Endodermal cell (in vitro differentiated cells): ENCODE measurements around the gene FGFBP1. TPM values are rescaled to one million over a fixed set of nuclear protein-coding genes. Genes with fewer than 3 reads are reported as not detected.

Source experiments
- DNase-seq: peaks from one replicate; pipeline ENCODE4 v3.0.0-alpha.2; 2017
- H3K27ac ChIP-seq: 2 replicates; pipeline ENCODE4 v1.5.1; 2013; ENCODE audit warnings: mild to moderate bottlenecking, low read depth, low read length, moderate library complexity
- H3K27me3 ChIP-seq: 2 replicates; pipeline ENCODE4 v1.6.1; 2013; ENCODE audit warnings: mild to moderate bottlenecking, low read length, moderate library complexity; ENCODE audit not compliant: insufficient read depth, control insufficient read depth, poor library complexity, severe bottlenecking
- H3K36me3 ChIP-seq: 2 replicates; pipeline ENCODE4 v1.7.0; 2013; ENCODE audit warnings: mild to moderate bottlenecking, low read length, moderate library complexity; ENCODE audit not compliant: control insufficient read depth, insufficient read depth
- H3K4me1 ChIP-seq: one replicate; pipeline ENCODE4 v1.7.0; 2013; ENCODE audit warnings: low read length; ENCODE audit not compliant: control insufficient read depth, insufficient read depth
- H3K4me3 ChIP-seq: 2 replicates; pipeline ENCODE4 v1.5.1; 2013; ENCODE audit warnings: mild to moderate bottlenecking, low read length, moderate library complexity
- H3K9ac ChIP-seq: 2 replicates; pipeline ENCODE4 v1.6.1; 2013; ENCODE audit warnings: mild to moderate bottlenecking, low read length, moderate library complexity; ENCODE audit not compliant: poor library complexity, severe bottlenecking; ENCODE audit errors: extremely low read depth
- H3K9me3 ChIP-seq: 2 replicates; pipeline ENCODE4 v1.6.1; 2013; ENCODE audit warnings: mild to moderate bottlenecking, low read length, moderate library complexity; ENCODE audit not compliant: control insufficient read depth
- H3K27ac Mint-ChIP-seq: 2 replicates; pipeline ENCODE4 v1.8.0; 2020; ENCODE audit warnings: mixed read lengths
- H3K27me3 Mint-ChIP-seq: 2 replicates; pipeline ENCODE4 v1.8.0; 2021; ENCODE audit warnings: mild to moderate bottlenecking, mixed read lengths; ENCODE audit not compliant: insufficient read depth
- H3K36me3 Mint-ChIP-seq: 2 replicates; pipeline ENCODE4 v1.8.0; 2020; ENCODE audit warnings: low read depth, mixed read lengths
- H3K4me1 Mint-ChIP-seq: 2 replicates; pipeline ENCODE4 v1.8.0; 2020; ENCODE audit warnings: mixed read lengths
- H3K4me3 Mint-ChIP-seq: 2 replicates; pipeline ENCODE4 v1.8.0; 2020; ENCODE audit warnings: mild to moderate bottlenecking, moderate library complexity, mixed read lengths
- H3K9me3 Mint-ChIP-seq: 2 replicates; pipeline ENCODE4 v1.8.0; 2020; ENCODE audit warnings: mild to moderate bottlenecking, mixed read lengths
- CTCF ChIP-seq: fragments of 200-600 bp; sonication (generic); conservative IDR thresholded peaks from 2 replicates; pipeline ENCODE4 v1.5.0; 2021; ENCODE audit warnings: antibody characterized with exemption, mild to moderate bottlenecking
- WGBS, 2 experiments: methylation state at CpG; one replicate each; pipeline versions ENCODE4 v1.1.5 to v1.1.7; 2013; ENCODE audit warnings: missing lambda C conversion rate in 2 of 2, mixed read lengths in 1 of 2; ENCODE audit not compliant: insufficient coverage in 1 of 2, insufficient read length in 1 of 2; 5-methylcytosine and 5-hydroxymethylcytosine counted together
- total RNA-seq, 2 donors: library from RNA; stranded (reverse); fragmentation: NEBNext Ultra II Directional in 1 of 2; extraction: Animal tissue kit (Norgen Biotek cat#: 25700) in 1 of 2; gene quantifications; 2 replicates in 1 of 2; 3 replicates in 1 of 2; pipeline ENCODE4 v1.2.1, GENCODE V29; 2021

The FGFBP1 gene
- total RNA-seq, 2 donors from 2014 or later = not detected

- H3K27ac Mint-ChIP-seq = no peak overlapping the region
- H3K27ac ChIP-seq = no peak overlapping the region
These were observed 17.0 kb downstream of the FGFBP1 start for GRCh38 chr4:15921592-15921932.

GRCh38 chr4:15920723-15921591, 17.6 kb downstream of the FGFBP1 start:
- no peak overlapping the region for H3K27ac ChIP-seq
- Mint-ChIP-seq H3K36me3 (no peaks in the 10 kb centered on the region), H3K27ac (no peak overlapping the region), H3K4me3 (no peak overlapping the region), H3K27me3 (peaks cover 11% of the 10 kb centered on the region), H3K9me3 (peaks cover 5% of the 10 kb centered on the region), H3K4me1 (no peaks in the 10 kb centered on the region)
- TF ChIP-seq CTCF = no peak
- no peak overlapping the region for H3K4me3 ChIP-seq
- no peaks in the 10 kb centered on the region for H3K4me1 ChIP-seq
- no peaks in the 10 kb centered on the region for H3K27me3 ChIP-seq
- WGBS, 2 experiments = 86 to 100% methylated on average over 4 of the region's 4 CpGs
- no peak for DNase-seq
- peaks cover 5% of the 10 kb centered on the region for H3K9me3 ChIP-seq
- H3K9ac ChIP-seq = no peak overlapping the region
- no peaks in the 10 kb centered on the region for H3K36me3 ChIP-seq

More at GRCh38 chr4:15921592-15921932, 17.0 kb downstream of the FGFBP1 start:
- Histone ChIP-seq H3K4me3 (no peak overlapping the region), H3K36me3 (no peaks in the 10 kb centered on the region), H3K4me1 (no peaks in the 10 kb centered on the region), H3K27me3 (no peaks in the 10 kb centered on the region), H3K9ac (no peak overlapping the region), H3K9me3 (peaks cover 3% of the 10 kb centered on the region)
- H3K27me3 Mint-ChIP-seq = peaks cover 11% of the 10 kb centered on the region
- no peak for TF ChIP-seq CTCF
- H3K9me3 Mint-ChIP-seq = no peaks in the 10 kb centered on the region
- 88 to 92% methylated on average over 1 of the region's 1 CpG for WGBS, 2 experiments
- no peaks in the 10 kb centered on the region for H3K36me3 Mint-ChIP-seq
- no peaks in the 10 kb centered on the region for H3K4me1 Mint-ChIP-seq
- H3K4me3 Mint-ChIP-seq = no peak overlapping the region
- DNase-seq = no peak

- no peak for TF ChIP-seq CTCF
These were observed 19.9 kb downstream of the FGFBP1 start for GRCh38 chr4:15918484-15919129.

More at GRCh38 chr4:15918484-15919129, 19.9 kb downstream of the FGFBP1 start:
- Histone ChIP-seq H3K4me1 (no peaks in the 10 kb centered on the region), H3K9ac (no peak overlapping the region), H3K27ac (no peak overlapping the region), H3K9me3 (peaks cover 5% of the 10 kb centered on the region), H3K27me3 (no peaks in the 10 kb centered on the region), H3K4me3 (no peak overlapping the region), H3K36me3 (no peaks in the 10 kb centered on the region)
- no peaks in the 10 kb centered on the region for H3K36me3 Mint-ChIP-seq
- H3K4me3 Mint-ChIP-seq = no peak overlapping the region
- no peak overlapping the region for H3K27ac Mint-ChIP-seq
- peaks cover 11% of the 10 kb centered on the region for H3K27me3 Mint-ChIP-seq
- no peak for DNase-seq
- H3K9me3 Mint-ChIP-seq = peaks cover 15% of the 10 kb centered on the region
- H3K4me1 Mint-ChIP-seq = no peaks in the 10 kb centered on the region
- WGBS, 2 experiments = 92 to 93% methylated on average over 3 to 4 of the region's 4 CpGs
